ENCODE data around the gene SERPINA5.
"Not testable (repeated sequence)": the region's sequence is repeated elsewhere in the genome, so short reads cannot be mapped to it uniquely, and the experiment has no call there.

Gene SERPINA5

GRCh38 chr14:94630396-94630795 is 49.2 kb downstream of the SERPINA5 start:
- DNase-seq: no peak

GRCh38 chr14:94631050-94631449 is 49.8 kb downstream of the SERPINA5 start:
- DNase-seq: no peak

GRCh38 chr14:94631536-94632304 is 50.5 kb downstream of the SERPINA5 start:
- no peak for DNase-seq

- no peak for DNase-seq
These were observed 51.0 kb downstream of the SERPINA5 start for GRCh38 chr14:94632305-94632590.

GRCh38 chr14:94633121-94633520 is 51.9 kb downstream of the SERPINA5 start:
- DNase-seq: no peak

GRCh38 chr14:94635154-94635553 is 53.9 kb downstream of the SERPINA5 start:
- no peak for DNase-seq

GRCh38 chr14:94636744-94637412 is 55.7 kb downstream of the SERPINA5 start:
- DNase-seq: no peak

- not testable (repeated sequence) for DNase-seq
These were observed 56.6 kb downstream of the SERPINA5 start for GRCh38 chr14:94637814-94638213.

GRCh38 chr14:94638339-94638738 is 57.1 kb downstream of the SERPINA5 start:
- DNase-seq: no peak

- no peak for DNase-seq
These were observed 58.0 kb downstream of the SERPINA5 start for GRCh38 chr14:94638961-94639817.

- no peak for DNase-seq
These were observed 59.8 kb downstream of the SERPINA5 start for GRCh38 chr14:94640721-94641631.

GRCh38 chr14:94641632-94641955 is 60.4 kb downstream of the SERPINA5 start:
- no peak for DNase-seq
